ENCODE results near the gene FARS2.

DNA sequence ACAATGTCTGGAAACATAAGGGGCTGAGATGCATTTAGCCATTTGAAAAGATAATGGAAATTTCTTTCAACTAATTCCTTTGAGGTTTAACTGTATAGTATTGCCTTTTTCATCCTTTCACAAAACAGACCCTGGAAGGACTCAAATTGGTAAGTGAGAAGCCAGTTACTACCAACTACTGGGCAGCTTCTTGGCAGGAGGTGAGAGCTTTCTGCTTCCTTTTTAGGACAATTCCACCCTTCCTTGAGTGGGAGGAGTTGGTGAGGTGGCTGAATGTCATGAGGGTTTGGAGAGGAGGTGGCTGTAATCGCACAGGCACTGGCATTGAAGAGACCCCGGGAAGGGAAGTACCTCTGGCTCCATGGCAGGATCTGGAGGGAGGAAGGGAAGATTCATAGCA lies 404.4 kb downstream of the FARS2 start:
- TF ChIP-seq POLR2A (IDR thresholded peaks at IDR 0.05): no peak
- TF ChIP-seq CTCF (IDR thresholded peaks at IDR 0.05): no peak
